ENCODE data around the gene NPTXR. TPM values are rescaled to one million over a fixed set of nuclear protein-coding genes. Genes with fewer than 3 reads are reported as not detected.

The NPTXR gene
- total and polyA plus RNA-seq, 10 of the 15 experiments (the other 5 are each of a cell fraction or from before 2014, with no cell fraction given): 0.02 to 0.38 (median 0.07) TPM; not detected in 2

DNA sequence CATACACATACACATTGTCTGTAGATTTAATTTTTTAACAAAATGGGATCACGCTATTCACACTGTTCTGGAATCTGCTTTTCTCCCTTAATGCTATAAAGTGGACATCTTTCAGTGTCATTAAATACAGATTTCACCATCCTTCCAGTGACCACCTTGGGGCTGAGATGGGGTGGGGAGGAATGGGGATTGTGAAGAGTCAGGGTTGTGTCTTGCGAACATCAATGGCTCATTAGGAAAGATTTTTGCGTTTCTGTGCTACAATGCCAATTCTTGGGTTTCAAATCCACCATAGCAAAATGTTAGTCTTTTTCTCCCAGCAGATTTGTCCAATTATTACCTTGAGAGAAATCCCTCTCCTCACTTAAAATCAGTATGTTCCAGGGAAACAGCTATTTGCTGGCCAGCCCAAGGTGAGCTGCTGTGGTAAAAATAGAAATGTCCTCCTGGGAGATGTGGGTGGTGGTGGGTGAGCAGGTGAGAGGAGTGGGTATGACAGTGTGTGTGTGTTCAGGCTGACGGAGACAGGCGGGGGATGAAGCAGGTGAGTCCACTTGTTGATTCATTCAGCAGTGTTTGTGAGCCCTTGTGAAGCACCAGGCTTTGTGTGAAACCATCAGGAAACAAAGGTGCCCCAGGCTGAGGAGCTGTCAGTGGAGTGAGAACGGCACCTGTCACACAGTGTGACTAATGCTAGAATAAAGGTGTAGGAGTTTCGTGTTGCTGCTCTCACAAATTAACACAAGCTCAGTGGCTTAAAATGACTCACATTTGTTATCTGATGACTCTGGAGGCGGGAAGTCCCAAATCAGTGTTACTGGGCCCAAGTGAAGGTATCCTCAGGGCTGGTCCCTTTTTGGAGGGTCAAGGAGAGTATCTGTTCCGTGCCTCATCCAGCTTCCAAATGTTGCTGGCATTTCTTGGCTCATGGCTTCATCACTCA is 29.9 kb upstream of the NPTXR start (continued):
- TF ChIP-seq, protein P1, sequence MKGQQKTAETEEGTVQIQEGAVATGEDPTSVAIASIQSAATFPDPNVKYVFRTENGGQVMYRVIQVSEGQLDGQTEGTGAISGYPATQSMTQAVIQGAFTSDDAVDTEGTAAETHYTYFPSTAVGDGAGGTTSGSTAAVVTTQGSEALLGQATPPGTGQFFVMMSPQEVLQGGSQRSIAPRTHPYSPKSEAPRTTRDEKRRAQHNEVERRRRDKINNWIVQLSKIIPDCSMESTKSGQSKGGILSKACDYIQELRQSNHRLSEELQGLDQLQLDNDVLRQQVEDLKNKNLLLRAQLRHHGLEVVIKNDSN (IDR thresholded peaks at IDR 0.05; ENCODE audit: borderline replicate concordance, extremely low read length, insufficient read depth, low read depth, low read length): no peak
- no peak for TF ChIP-seq TCF7 (IDR thresholded peaks at IDR 0.05; ENCODE audit: borderline replicate concordance)
- TF ChIP-seq IRF4 (IDR thresholded peaks at IDR 0.05; ENCODE audit: low read depth, low read length): peak; percentile 63; the same call in 1 of the 2 replicates
- no peak for TF ChIP-seq ESRRA (IDR thresholded peaks at IDR 0.05; ENCODE audit: low read length)
- TF ChIP-seq RUNX3 (IDR thresholded peaks at IDR 0.05; ENCODE audit: low read length): peak; percentile 60; the same call in 1 of the 2 replicates
- TF ChIP-seq, protein P2, sequence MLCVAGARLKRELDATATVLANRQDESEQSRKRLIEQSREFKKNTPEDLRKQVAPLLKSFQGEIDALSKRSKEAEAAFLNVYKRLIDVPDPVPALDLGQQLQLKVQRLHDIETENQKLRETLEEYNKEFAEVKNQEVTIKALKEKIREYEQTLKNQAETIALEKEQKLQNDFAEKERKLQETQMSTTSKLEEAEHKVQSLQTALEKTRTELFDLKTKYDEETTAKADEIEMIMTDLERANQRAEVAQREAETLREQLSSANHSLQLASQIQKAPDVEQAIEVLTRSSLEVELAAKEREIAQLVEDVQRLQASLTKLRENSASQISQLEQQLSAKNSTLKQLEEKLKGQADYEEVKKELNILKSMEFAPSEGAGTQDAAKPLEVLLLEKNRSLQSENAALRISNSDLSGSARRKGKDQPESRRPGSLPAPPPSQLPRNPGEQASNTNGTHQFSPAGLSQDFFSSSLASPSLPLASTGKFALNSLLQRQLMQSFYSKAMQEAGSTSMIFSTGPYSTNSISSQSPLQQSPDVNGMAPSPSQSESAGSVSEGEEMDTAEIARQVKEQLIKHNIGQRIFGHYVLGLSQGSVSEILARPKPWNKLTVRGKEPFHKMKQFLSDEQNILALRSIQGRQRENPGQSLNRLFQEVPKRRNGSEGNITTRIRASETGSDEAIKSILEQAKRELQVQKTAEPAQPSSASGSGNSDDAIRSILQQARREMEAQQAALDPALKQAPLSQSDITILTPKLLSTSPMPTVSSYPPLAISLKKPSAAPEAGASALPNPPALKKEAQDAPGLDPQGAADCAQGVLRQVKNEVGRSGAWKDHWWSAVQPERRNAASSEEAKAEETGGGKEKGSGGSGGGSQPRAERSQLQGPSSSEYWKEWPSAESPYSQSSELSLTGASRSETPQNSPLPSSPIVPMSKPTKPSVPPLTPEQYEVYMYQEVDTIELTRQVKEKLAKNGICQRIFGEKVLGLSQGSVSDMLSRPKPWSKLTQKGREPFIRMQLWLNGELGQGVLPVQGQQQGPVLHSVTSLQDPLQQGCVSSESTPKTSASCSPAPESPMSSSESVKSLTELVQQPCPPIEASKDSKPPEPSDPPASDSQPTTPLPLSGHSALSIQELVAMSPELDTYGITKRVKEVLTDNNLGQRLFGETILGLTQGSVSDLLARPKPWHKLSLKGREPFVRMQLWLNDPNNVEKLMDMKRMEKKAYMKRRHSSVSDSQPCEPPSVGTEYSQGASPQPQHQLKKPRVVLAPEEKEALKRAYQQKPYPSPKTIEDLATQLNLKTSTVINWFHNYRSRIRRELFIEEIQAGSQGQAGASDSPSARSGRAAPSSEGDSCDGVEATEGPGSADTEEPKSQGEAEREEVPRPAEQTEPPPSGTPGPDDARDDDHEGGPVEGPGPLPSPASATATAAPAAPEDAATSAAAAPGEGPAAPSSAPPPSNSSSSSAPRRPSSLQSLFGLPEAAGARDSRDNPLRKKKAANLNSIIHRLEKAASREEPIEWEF (IDR thresholded peaks at IDR 0.05; ENCODE audit: insufficient replicate concordance, low read depth, low read length): no peak
- no peak for TF ChIP-seq ZNF622 (IDR thresholded peaks at IDR 0.05)
- no peak for TF ChIP-seq PML (IDR thresholded peaks at IDR 0.05; ENCODE audit: low read length)
- TF ChIP-seq GATAD2B (conservative IDR thresholded peaks at IDR 0.05; ENCODE audit: low read depth): no peak; the same call in 1 of the 2 replicates
- TF ChIP-seq ATF2 (IDR thresholded peaks at IDR 0.05; ENCODE audit: low read length): peak; percentile 70
- TF ChIP-seq MLLT1 (IDR thresholded peaks at IDR 0.05): peak; percentile 29; the same call in 1 of the 2 replicates
- peak; percentile 98 for TF ChIP-seq DPF2 (IDR thresholded peaks at IDR 0.05)
- TF ChIP-seq PAX5 (IDR thresholded peaks at IDR 0.05; ENCODE audit: borderline replicate concordance, low read depth, low read length): peak; percentile 63; the same call in 1 of the 2 replicates
- peak; percentile 73; the same call in 1 of the 2 replicates for TF ChIP-seq BACH1 (IDR thresholded peaks at IDR 0.05; ENCODE audit: borderline replicate concordance)
- TF ChIP-seq SREBF2 (IDR thresholded peaks at IDR 0.05; ENCODE audit: low read length): no peak
- TF ChIP-seq BCL3 (IDR thresholded peaks at IDR 0.05; ENCODE audit: borderline replicate concordance, insufficient read depth, low read depth, low read length, poor library complexity, severe bottlenecking): peak; percentile 68
- no peak for TF ChIP-seq CBX5 (IDR thresholded peaks at IDR 0.05; ENCODE audit: low read depth)
- no peak for TF ChIP-seq TAF1 (IDR thresholded peaks at IDR 0.05; ENCODE audit: borderline replicate concordance, low read depth, low read length)
- no peak for TF ChIP-seq ZZZ3 (IDR thresholded peaks at IDR 0.05; ENCODE audit: control insufficient read depth, insufficient read length, low read depth)

Measured in GM12878 (cell line).